Femur (tissue), 1 donor: ENCODE measurements around the gene SRCAP.
"Not testable (repeated sequence)": the region's sequence is repeated elsewhere in the genome, so short reads cannot be mapped to it uniquely, and the experiment has no call there.

Experiments used
- DNase-seq: peaks from one replicate; pipeline ENCODE4 v3.0.0-alpha.2; 2017

The SRCAP gene

DNA sequence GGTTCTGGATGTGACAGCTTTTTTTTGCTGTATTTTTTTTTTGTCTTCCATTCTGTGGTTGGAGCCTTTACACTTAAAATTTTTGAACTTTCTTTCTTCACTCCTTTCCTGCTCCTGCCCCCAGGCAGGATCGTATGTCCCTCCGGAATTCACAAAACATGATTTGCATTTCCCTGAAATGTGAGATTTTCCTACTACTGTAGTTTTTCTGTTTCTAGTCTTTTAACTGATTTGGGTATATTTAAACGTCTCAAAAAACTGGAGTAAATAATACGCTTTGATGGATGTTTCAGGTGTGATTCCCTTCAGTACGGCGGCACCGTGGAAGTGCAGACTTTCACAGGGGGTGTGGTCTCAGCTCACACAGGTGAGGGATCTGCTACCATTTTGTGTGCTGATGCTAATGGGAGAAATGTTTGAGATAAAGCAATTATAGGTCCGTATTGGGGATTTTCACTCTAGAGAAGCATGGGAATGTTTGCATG, 686 bp downstream of the SRCAP start:
- DNase-seq = no peak

DNA sequence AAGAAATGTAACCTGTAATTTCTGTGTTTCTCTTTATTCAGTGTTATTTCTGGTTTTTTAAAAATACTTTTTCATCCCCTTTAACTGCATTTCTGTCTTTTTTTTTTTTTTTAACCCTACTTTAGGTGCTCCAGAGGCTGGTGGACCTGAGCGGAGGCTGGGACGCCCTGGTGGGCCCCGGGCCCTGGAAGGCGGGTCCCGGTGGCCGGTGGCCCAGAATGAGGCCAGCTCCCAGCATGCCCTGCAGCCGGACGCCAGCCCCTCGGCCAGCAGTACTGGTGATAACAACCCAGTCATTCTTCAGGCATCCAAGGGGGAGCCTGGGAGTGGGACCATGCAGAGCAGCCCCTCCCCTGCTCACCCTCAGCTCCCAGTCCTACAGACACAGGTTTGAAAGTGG, 1.5 kb downstream of the SRCAP start:
- no peak for DNase-seq

DNA sequence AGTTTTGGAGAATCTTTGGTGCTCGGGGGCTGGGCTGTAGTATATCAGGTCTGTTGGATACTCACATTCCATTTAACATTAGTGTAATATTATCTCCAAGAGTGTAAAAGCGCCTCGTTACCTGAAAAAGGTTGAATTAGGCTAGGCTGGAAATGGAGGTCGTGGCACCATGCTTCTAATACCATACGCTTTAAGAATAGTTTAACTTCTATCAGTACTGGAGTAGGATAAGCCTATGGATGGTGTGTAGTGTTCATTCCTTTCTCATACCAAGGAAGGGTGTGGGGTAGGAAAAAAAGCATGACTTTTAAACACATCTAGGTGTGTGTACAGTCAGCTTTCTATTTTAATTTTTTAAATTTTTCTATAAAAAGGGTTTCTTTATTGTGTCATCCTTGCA, 2.0 kb downstream of the SRCAP start:
- DNase-seq = no peak

DNA sequence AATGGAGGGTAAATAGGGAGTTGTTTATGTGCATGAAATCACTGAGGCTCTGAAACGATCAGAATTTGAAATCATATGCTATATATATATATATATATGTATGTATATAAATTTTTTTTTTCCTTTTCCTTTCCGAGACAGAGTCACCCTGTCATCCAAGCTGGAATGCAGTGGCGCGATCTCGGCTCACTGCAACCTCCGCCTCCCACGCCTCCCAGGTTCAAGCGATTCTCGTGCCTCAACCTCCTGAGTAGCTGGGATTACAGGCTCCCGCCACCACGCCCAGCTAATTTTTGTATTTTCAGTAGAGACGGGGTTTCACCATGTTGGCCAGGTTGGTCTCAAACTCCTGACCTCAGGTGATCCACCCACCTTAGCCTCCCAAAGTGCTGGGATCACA, 4.1 kb downstream of the SRCAP start:
- not testable (repeated sequence) for DNase-seq

DNA sequence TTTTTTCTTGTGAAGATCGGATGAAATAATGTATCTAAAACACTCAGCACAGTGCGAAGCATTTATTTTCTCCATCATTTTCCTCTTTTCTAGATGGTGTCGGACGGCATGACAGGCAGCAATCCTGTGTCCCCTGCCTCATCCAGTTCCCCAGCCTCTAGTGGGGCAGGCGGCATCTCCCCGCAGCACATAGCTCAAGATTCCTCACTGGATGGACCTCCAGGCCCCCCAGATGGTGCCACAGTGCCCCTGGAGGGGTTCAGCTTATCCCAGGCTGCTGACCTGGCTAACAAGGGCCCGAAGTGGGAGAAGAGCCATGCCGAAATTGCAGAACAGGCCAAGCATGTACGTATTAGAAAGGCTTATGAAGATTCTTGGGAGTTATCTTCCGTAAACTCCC, 5.0 kb downstream of the SRCAP start:
- no peak for DNase-seq

DNA sequence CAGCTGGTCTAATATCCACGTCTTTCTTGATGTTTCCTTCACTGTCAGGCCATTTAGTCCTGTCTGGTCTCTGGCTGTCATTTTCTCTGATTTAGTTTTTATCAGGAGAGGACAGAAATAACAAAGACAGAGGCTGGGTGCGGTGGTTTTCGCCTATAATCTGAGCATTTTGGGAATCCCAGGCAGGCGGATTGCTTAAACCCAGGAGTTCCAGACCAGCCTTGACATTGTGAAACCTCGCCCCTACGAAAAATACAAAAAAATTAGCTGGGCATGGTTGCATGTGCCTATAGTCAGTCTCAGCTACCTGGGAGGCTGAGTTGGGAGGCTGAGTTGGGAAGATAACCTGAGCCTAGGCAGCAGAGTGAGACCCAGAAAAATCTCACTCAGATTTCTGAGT, 7.1 kb downstream of the SRCAP start:
- DNase-seq = no peak

DNA sequence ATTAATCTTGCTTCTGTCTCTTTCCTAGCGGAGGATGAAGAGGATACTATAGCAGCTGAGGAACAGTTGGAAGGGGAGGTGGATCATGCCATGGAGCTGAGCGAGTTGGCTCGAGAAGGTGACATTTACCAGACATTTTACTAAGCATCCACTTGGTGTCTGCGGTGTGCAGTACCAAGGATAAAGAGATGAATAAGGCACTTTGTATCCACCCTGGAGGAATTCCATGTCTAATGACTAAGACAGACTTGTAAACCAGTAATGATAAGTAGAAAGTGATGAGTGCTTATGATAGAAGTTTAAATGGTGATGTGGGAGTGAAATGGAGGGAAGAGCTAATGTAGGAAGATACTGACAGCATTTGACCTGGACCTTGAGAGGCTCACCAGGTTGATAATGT, 12.0 kb downstream of the SRCAP start:
- DNase-seq = no peak

DNA sequence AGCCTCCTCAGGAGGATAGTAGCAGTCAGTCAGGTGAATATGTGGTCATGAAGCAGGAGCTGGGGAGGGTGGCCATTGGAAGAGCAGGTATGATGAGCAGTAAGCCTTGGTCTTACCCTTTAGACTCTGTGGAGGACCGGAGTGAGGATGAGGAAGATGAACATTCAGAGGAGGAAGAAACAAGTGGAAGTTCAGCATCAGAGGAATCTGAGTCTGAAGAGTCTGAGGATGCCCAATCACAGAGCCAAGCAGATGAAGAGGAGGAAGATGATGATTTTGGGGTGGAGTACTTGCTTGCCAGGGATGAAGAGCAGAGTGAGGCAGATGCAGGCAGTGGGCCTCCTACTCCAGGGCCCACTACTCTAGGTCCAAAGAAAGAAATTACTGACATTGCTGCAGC, 12.7 kb downstream of the SRCAP start:
- DNase-seq = no peak

DNA sequence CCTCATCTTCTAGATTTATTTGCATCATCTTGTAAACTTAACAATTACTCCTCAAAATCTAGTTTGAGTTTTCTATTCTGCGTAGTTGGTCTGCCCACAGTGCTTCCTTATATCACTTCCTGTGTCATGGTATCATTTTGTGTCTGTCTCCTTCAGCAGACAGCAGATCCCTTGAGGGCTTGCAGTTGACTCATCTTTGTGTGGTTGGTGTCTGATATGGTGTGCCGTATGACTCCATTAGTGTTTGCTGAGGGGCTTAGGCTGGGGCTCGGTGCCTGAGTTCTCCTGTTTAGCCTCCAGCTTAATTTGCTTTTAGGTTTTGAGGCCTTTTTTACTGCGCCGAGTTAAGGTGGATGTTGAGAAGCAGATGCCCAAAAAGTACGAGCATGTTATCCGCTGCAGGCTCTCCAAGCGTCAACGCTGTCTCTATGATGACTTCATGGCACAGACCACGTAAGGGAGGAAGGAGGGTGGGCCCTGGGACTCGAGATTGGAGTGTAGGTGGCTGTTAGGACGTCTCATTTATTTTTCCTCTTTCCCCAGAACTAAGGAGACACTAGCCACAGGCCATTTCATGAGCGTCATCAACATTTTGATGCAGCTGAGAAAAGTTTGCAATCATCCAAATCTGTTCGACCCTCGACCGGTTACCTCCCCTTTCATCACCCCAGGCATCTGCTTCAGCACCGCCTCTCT, 16.9 kb downstream of the SRCAP start:
- no peak for DNase-seq

DNA sequence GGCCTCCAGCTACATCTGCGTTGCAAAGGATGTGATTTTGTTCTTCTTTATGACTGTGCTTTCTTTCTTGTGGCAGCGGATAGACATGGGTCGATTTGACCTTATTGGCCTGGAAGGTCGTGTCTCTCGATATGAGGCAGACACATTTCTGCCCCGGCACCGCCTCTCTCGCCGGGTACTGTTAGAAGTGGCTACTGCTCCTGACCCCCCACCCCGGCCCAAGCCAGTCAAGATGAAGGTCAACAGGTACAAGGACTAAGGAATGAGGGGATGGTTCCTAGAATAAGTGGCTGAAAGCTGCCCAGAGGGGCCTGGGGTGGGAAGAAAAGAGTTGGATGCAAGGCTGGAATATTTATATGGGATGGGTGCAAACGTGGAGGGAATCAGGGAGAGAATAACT, 21.1 kb downstream of the SRCAP start:
- no peak for DNase-seq

DNA sequence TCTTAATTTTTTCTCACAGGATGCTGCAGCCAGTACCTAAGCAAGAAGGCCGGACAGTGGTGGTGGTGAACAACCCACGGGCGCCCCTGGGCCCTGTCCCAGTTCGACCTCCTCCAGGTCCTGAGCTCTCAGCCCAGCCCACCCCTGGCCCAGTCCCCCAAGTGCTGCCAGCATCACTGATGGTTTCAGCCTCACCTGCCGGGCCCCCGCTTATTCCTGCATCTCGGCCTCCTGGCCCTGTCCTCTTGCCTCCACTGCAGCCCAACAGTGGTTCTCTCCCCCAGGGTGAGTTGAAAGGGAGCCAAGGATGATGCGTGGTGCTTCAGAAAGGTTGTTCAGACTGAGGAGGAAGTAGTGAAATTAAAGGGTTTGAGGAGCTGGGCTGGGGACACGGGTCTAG, 21.7 kb downstream of the SRCAP start:
- DNase-seq = no peak

DNA sequence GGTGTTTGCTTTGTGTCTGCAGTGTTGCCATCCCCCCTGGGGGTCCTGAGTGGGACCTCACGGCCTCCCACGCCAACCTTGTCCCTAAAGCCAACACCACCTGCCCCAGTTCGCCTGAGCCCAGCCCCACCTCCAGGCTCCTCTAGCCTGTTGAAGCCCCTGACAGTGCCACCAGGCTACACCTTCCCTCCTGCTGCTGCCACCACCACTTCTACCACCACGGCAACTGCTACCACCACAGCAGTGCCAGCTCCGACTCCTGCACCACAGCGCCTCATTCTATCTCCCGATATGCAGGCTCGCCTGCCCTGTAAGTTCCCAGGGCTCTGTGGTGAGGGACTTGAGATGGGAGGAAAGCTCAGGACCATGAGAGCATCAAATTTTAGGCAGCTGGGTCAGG, 22.2 kb downstream of the SRCAP start:
- DNase-seq = no peak

DNA sequence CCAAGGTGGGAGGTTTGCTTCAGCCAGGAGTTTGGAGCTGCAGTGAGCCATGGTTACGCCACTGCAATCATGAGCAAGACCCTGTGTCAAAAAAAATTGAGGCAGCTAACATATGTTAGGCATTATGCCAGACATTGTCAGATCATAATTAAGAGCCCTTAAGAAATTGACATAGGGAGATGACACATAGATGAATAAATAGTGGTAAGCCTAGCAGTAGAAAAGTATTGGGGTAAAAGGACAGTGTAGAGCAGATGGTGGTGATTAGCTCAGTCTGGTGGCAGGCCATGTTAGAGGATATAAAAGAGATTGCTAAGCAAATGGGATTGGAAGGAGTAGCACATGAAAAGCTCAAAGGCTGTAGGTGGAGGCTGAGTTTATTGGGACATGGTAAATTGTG, 22.6 kb downstream of the SRCAP start:
- DNase-seq = no peak

DNA sequence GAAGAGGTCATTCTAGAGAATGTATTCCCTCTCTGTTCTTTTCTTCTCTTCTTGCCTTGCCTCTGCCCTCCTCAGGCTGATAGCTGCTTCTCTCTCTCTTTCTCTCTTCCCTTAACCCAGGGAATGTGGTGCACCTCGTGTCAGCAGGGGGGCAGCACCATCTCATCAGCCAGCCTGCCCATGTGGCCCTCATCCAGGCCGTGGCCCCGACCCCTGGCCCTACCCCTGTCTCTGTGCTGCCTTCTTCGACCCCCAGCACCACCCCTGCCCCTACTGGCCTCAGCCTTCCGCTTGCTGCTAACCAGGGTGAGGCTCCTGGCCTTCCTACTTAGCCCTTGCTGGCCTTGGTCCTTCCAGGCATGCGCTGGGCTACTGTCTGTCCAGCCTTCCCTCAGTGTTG, 23.5 kb downstream of the SRCAP start:
- DNase-seq = no peak

DNA sequence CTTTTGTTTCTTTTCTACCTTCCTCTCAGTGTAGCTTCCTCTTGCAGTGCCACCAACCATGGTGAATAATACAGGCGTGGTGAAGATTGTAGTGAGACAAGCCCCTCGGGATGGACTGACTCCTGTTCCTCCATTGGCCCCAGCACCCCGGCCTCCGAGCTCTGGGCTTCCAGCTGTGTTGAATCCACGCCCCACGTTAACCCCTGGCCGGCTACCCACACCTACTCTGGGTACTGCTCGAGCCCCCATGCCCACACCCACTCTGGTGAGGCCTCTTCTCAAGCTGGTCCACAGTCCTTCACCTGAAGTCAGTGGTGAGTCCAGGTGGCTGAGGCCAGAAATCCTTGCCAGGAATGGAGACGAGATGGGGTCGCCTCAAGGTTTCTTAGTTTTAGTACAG, 23.9 kb downstream of the SRCAP start:
- no peak for DNase-seq

DNA sequence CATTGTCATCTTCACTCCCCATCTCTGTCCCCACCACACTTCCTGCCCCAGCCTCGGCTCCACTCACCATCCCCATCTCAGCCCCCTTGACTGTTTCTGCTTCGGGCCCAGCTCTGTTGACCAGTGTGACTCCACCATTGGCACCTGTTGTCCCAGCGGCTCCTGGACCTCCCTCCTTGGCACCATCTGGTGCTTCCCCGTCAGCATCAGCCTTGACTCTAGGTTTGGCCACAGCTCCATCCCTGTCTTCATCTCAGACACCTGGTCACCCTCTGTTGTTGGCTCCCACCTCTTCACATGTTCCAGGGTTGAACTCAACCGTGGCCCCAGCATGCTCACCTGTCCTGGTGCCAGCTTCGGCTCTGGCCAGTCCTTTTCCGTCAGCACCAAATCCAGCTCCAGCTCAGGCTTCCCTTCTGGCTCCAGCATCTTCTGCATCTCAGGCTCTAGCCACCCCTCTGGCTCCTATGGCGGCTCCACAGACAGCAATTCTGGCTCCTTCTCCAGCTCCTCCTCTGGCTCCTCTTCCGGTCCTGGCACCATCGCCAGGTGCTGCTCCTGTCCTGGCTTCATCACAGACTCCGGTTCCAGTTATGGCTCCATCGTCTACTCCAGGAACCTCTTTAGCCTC, 24.9 kb downstream of the SRCAP start:
- DNase-seq = no peak

DNA sequence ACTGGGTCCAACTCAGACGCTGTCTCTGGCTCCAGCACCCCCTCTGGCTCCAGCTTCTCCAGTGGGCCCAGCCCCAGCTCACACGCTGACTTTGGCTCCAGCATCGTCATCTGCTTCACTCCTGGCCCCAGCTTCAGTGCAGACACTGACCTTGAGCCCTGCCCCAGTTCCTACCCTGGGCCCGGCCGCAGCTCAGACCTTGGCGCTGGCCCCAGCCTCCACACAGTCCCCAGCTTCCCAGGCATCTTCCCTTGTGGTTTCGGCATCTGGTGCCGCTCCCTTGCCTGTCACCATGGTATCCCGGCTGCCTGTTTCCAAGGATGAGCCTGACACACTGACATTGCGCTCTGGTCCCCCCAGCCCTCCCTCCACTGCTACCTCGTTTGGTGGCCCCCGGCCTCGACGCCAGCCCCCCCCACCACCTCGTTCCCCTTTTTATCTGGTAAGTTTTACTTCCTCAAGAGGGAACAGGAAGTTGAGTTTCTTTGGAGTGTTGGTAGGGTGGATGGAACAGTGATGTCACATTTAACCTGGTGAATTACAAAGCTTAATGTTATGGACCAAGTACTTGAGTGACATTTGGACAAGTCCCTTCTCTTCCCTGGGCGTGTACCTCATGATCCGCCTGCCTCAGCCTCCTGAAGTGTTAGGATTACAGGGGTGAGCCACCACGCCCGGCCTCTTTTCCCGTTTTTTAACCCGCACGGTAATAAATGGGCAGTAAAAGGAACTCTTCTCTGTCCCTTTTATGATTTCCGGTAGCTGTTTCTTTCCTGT, 25.9 kb downstream of the SRCAP start:
- no peak for DNase-seq

DNA sequence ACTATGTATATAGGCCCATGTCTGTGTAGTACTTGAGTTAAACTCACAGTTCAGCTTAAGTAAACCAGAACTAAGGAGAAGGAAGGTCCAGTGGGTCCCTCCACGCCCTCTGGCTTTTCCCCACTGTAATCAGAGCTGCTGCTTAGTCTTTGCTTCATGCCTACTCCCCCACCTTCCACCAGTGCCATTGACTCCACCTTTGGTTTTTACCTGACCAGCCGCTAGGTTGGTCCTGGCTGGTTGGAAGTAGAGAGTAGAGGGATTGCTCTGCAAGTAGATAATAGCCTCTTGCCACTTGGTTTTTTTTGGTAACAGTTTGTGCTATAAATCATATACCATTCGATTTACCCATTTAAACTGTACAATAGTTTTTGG, 26.4 kb downstream of the SRCAP start:
- no peak for DNase-seq

DNA sequence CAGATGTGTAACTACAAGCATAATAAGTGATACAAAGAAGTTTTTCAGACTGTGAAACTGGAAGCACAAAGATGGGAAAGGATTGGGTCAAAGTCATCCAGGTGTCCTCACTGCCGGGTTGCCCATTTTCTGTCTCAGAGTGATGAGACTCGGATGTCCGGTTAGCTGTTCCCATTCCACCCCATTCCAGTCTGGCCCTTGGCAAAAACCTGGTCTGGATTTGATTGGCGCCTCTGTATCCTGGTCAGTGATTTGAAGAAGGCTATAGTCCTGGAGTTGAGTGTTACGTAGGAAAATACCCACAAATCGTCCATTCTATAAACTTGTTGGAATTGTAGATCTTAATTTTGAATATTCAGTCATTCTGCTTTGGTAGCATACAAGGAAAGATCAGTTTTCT, 29.4 kb downstream of the SRCAP start:
- DNase-seq = no peak

DNA sequence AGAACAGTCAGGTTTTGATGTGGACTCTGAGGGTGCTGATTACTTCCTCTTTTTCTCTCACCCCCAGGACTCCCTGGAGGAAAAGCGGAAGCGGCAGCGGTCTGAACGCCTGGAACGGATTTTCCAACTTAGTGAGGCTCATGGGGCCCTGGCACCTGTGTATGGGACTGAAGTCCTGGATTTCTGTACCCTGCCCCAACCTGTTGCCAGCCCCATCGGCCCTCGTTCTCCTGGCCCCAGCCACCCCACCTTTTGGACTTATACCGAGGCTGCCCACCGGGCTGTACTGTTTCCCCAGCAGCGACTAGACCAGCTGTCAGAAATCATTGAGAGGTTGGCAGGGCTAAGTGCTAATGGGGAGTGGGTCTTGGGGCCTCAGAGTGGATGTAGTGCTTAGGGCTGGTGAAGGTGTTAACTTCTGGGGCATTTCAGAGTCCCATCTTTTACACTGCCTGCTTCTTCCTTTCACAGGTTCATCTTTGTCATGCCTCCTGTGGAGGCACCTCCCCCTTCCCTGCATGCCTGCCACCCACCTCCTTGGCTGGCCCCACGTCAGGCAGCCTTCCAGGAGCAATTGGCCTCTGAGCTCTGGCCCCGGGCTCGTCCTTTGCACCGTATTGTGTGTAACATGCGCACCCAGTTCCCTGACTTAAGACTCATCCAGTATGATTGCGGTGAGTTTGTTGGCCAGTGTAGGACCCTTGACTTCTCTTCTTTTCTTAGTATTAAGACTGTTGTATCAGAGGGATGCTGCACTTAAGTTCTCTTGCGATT, 30.1 kb downstream of the SRCAP start:
- DNase-seq = no peak

DNA sequence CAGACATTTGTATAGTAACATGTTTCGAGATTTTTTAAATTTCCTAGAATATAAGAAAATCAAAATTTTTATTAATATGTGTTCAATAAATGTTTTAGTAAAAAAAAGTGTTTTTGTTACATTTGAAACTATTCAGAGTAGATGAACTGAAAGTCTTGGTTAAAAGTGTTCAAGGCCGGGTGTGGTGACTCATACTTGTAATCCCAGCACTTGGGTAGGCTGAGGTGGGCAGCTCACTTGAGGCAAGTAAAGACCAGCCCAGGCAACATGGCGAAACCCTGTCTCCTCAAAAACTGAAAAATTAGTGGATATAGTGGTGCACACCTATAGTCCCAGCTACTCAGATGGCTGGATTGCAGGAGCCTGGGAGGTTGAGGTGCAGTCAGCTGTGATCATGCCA, 32.4 kb downstream of the SRCAP start:
- no peak for DNase-seq

DNA sequence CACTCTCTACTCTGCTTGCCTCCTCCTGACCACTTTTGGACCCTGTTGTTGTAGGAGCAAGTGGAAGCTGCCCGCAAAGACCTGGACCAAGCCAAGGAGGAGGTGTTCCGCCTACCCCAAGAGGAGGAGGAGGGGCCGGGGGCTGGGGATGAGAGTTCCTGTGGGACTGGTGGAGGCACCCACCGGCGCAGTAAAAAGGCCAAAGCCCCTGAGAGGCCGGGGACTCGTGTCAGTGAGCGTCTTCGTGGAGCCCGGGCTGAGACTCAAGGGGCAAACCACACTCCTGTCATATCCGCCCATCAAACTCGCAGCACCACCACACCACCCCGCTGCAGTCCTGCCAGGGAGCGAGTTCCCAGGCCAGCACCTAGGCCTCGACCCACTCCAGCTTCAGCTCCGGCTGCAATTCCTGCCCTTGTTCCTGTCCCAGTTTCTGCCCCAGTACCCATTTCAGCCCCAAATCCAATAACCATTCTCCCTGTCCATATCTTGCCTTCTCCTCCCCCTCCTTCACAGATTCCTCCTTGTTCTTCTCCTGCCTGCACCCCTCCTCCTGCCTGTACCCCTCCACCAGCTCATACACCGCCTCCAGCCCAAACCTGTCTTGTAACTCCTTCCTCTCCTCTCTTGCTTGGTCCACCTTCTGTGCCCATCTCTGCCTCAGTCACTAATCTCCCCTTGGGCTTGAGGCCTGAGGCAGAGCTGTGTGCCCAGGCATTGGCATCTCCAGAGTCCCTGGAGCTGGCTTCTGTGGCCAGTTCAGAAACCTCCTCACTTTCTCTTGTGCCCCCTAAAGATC, 38.2 kb downstream of the SRCAP start:
- DNase-seq = no peak
